Keratinocyte (primary cell): ENCODE data around the gene GATA5. TPM values are rescaled to one million over a fixed set of nuclear protein-coding genes. Genes with fewer than 3 reads are reported as not detected.

Experiments
- DNase-seq: peaks from one replicate; pipeline ENCODE4 v3.0.0-alpha.2; 2011; ENCODE audit warnings: low read depth, missing footprints, low spot score
- FAIRE-seq: peaks from 2 replicates; lab custom pipeline; 2011; peaks lifted over from hg19 to GRCh38; lab: Jason Lieb, UNC
- H2AFZ ChIP-seq: 2 replicates; pipeline ENCODE4 v1.6.0; 2012; ENCODE audit warnings: low read length, control low read depth, inconsistent platforms; ENCODE audit not compliant: control insufficient read depth
- H3K27ac ChIP-seq: 2 replicates; pipeline ENCODE4 v1.5.1; 2011; ENCODE audit warnings: low read length; ENCODE audit not compliant: control insufficient read depth, insufficient read depth
- H3K27me3 ChIP-seq: 3 replicates; pipeline ENCODE4 v1.6.0; 2011; ENCODE audit warnings: low read length; ENCODE audit not compliant: control insufficient read depth, insufficient read depth; ENCODE audit errors: extremely low read depth
- H3K36me3 ChIP-seq, 2 experiments: 2 replicates in 1 of 2; 3 replicates in 1 of 2; pipeline ENCODE4 v1.5.1; 2011; ENCODE audit warnings: low read length in 2 of 2, mild to moderate bottlenecking in 1 of 2; ENCODE audit not compliant: control insufficient read depth in 2 of 2, insufficient read depth in 2 of 2; ENCODE audit errors: extremely low read depth in 1 of 2
- H3K4me1 ChIP-seq: 3 replicates; pipeline ENCODE4 v1.5.1; 2011; ENCODE audit warnings: low read length; ENCODE audit not compliant: control insufficient read depth, insufficient read depth; ENCODE audit errors: extremely low read depth
- H3K4me2 ChIP-seq: 3 replicates; pipeline ENCODE4 v1.6.0; 2011; ENCODE audit warnings: low read depth, low read length; ENCODE audit not compliant: control insufficient read depth, insufficient read depth; ENCODE audit errors: extremely low read depth
- H3K4me3 ChIP-seq, 3 experiments: fragments of 200-600 bp in 1 of 3; sonication (generic) in 1 of 3; 2 replicates in 2 of 3; 3 replicates in 1 of 3; pipeline ENCODE4 v1.5.1; 2011 to 2016; ENCODE audit warnings: low read length in 3 of 3, mild to moderate bottlenecking in 3 of 3, control low read depth in 2 of 3, inconsistent platforms in 1 of 3, low read depth in 1 of 3, mixed read lengths in 1 of 3, mixed run types in 1 of 3, moderate library complexity in 1 of 3; ENCODE audit not compliant: control insufficient read depth in 2 of 3, insufficient read depth in 2 of 3; ENCODE audit errors: extremely low read depth in 1 of 3
- H3K79me2 ChIP-seq: 2 replicates; pipeline ENCODE4 v1.6.0; 2012; ENCODE audit warnings: low read length; ENCODE audit not compliant: control insufficient read depth, insufficient read depth
- H3K9ac ChIP-seq: 3 replicates; pipeline ENCODE4 v1.6.0; 2011; ENCODE audit warnings: low read length; ENCODE audit not compliant: control insufficient read depth, insufficient read depth; ENCODE audit errors: extremely low read depth
- H3K9me1 ChIP-seq: 3 replicates; pipeline ENCODE4 v1.6.0; 2011; ENCODE audit warnings: low read length; ENCODE audit not compliant: control insufficient read depth, insufficient read depth; ENCODE audit errors: extremely low read depth
- H3K9me3 ChIP-seq: 2 replicates; pipeline ENCODE4 v1.5.1; 2012; ENCODE audit warnings: low read depth, low read length; ENCODE audit not compliant: control insufficient read depth
- H4K20me1 ChIP-seq: 3 replicates; pipeline ENCODE4 v1.6.0; 2011; ENCODE audit warnings: low read length; ENCODE audit not compliant: control insufficient read depth, insufficient read depth; ENCODE audit errors: extremely low read depth
- EZH2 ChIP-seq: IDR thresholded peaks from one replicate; pipeline ENCODE4 v1.6.1; 2012; ENCODE audit warnings: inconsistent platforms, mild to moderate bottlenecking, low read length, moderate library complexity
- dilution Hi-C: fragments of 300-500 bp; cut with MboI; formaldehyde crosslinking; loops from one replicate; pipeline ENCODE4 v1.7.0; 2020; ENCODE audit warnings: low sequenced_read_pairs; ENCODE audit not compliant: extremely low pct_ligation_motif_present
- polyA plus RNA-seq, 5 experiments: library from polyadenylated mRNA; depleted of rRNA in 3 of 5; stranded (reverse) in 3 of 5; stranded (forward) in 1 of 5; unstranded in 1 of 5; fragments of >200 nt; gene quantifications; 1 replicate in 1 of 5; 2 replicates in 3 of 5; 3 replicates in 1 of 5; pipeline versions ENCODE4 v1.2.1 to v1.2.3, GENCODE V29; 2011 to 2012; ENCODE audit warnings: missing spikeins in 2 of 5, low read depth in 1 of 5, low replicate concordance in 1 of 5
- TF ChIP-seq, protein P1 (sequence below), 3 experiments: IDR thresholded peaks in 1 of 3; conservative IDR thresholded peaks in 1 of 3; optimal IDR thresholded peaks in 1 of 3; 2 replicates in 2 of 3; 3 replicates in 1 of 3; pipeline versions ENCODE3 to v1.5.1; 2011; ENCODE audit warnings: low read length in 3 of 3, mild to moderate bottlenecking in 3 of 3, moderate library complexity in 2 of 3, control low read depth in 1 of 3, inconsistent platforms in 1 of 3; ENCODE audit not compliant: insufficient read depth in 2 of 3; ENCODE audit errors: extremely low read depth in 1 of 3

GATA5 gene
- polyA plus RNA-seq, 1 donor (not counting 4 experiments of a cell fraction or from before 2014, with no cell fraction given): not detected

DNA sequence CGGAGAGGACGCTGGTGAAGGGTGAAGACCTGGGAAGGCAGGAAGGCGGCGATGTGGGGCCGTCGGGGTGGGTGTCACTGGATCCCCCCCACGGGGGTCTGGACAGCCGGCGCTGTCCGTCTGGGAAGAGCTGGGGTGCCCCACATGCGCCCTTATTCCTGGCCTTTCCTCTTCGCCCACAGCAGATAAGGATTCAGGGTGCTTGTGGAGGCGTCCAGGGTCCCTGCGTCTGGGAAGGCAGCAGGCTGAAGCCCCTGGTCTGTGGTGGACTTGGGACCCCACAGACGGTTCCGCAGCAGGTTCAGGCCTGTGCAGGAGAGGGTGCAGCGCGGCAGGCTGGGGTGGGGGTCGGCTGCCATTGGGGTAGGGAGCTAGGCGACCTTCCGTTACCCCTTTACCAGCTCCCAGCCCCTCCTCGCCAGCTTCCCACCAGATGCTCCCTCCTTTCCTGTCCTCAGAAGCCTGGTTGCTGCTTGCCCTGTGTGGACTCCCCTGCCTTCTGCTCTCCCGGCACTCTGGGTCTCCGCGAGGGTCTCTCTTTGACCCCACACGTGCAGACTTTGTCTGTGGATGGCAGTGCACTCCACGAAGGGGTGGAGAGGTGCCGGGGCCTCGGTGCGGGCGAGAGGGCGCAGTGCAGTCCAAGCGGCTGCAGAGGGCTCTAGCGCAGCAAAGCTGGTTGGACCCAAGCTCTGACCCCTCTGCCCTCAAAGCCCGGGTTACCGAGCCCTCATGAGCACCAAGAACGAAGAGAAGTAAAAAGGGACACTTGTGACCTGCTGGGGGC is 2.1 kb upstream of the GATA5 start:
- Histone ChIP-seq H3K9me1 (no peaks in the 10 kb centered on the region), H3K79me2 (no peaks in the 10 kb centered on the region), H3K27ac (no peak overlapping the region), H3K36me3 (no peaks in the 10 kb centered on the region), H3K9ac (no peak overlapping the region), H4K20me1 (peaks cover 2% of the 10 kb centered on the region), H3K27me3 (peaks cover 79% of the 10 kb centered on the region), H3K4me3 (no peak overlapping the region), H3K9me3 (no peaks in the 10 kb centered on the region), H3K4me2 (no peak overlapping the region), H3K4me1 (no peaks in the 10 kb centered on the region), H2AFZ (no peak overlapping the region)
- dilution Hi-C loops: no loop called here
- TF ChIP-seq, protein P1, sequence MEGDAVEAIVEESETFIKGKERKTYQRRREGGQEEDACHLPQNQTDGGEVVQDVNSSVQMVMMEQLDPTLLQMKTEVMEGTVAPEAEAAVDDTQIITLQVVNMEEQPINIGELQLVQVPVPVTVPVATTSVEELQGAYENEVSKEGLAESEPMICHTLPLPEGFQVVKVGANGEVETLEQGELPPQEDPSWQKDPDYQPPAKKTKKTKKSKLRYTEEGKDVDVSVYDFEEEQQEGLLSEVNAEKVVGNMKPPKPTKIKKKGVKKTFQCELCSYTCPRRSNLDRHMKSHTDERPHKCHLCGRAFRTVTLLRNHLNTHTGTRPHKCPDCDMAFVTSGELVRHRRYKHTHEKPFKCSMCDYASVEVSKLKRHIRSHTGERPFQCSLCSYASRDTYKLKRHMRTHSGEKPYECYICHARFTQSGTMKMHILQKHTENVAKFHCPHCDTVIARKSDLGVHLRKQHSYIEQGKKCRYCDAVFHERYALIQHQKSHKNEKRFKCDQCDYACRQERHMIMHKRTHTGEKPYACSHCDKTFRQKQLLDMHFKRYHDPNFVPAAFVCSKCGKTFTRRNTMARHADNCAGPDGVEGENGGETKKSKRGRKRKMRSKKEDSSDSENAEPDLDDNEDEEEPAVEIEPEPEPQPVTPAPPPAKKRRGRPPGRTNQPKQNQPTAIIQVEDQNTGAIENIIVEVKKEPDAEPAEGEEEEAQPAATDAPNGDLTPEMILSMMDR (optimal IDR thresholded peaks at IDR 0.05 in 1 of 3, IDR thresholded peaks at IDR 0.05 in 1 of 3, conservative IDR thresholded peaks at IDR 0.05 in 1 of 3; ENCODE audit: extremely low read depth in 1 of 3, insufficient read depth in 2 of 3, low read length in 3 of 3): no peak
- TF ChIP-seq EZH2: no peak
- DNase-seq: no peak
- FAIRE-seq: no peak

DNA sequence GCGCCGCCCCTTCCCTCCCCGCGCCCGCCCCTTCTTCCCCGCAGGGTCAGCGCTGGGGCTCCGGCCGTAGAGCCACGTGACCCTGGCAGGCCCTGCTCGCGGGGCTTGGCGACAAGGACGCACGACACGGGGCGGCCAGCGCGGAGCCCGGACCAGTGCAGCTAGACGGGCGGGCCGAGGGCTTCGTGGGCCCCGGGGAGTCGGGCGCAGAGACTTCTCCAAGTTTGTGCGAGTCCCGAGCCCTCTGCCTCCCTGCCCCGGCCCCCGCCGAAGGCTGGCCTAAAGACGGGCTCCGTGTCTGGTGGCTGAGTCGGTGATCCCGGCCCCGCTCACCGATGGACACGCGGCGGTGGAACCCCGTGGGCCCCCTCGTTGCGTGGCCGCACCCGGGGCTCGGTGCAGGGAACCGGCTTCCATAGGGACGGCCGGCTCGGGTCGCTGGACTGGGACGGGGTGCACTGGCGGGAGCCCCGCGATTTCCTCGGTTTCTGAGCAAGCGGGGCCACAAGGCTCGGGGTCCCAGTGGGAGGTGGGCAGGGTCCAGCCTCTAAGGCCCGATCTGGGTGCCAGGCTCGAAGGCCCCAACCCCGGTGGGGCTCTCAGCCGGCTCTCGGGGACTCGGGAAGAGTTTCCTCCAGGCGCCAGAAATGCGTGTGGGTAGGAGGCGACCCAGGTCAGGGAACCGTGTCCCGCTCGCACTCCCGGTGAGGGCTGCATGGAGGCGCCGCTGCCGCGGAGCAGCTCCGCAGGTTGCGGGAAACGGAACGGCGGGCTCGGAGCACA is 452 bp upstream of the GATA5 start:
- Histone ChIP-seq H4K20me1 (peaks cover 2% of the 10 kb centered on the region), H3K4me2 (no peak overlapping the region), H3K27ac (no peak overlapping the region), H2AFZ (no peak overlapping the region), H3K9ac (no peak overlapping the region), H3K79me2 (no peaks in the 10 kb centered on the region), H3K27me3 (peaks cover 72% of the 10 kb centered on the region), H3K36me3 (no peaks in the 10 kb centered on the region), H3K4me3 (no peak overlapping the region), H3K4me1 (no peaks in the 10 kb centered on the region), H3K9me3 (no peaks in the 10 kb centered on the region), H3K9me1 (no peaks in the 10 kb centered on the region)
- TF ChIP-seq, protein P1 (optimal IDR thresholded peaks at IDR 0.05 in 1 of 3, IDR thresholded peaks at IDR 0.05 in 1 of 3, conservative IDR thresholded peaks at IDR 0.05 in 1 of 3; ENCODE audit: extremely low read depth in 1 of 3, insufficient read depth in 2 of 3, low read length in 3 of 3): no peak
- TF ChIP-seq EZH2: peak; percentile 96
- dilution Hi-C loops: no loop called here
- DNase-seq: no peak
- FAIRE-seq: no peak
